Measurements from ENCODE around the gene SCN4A.

Gene SCN4A

GRCh38 chr17:63991611-63992010 lies 18.9 kb upstream of the SCN4A start:
- Histone ChIP-seq H3K79me2 (ENCODE audit: insufficient read depth, low read length) (no peaks in the 10 kb centered on the region), H3K4me1 (ENCODE audit: insufficient read depth, low read length, severe bottlenecking) (peaks cover 7% of the 10 kb centered on the region), H3K9me2 (ENCODE audit: low read depth, low read length) (no peaks in the 10 kb centered on the region), H3K9ac (ENCODE audit: low read length) (no peak overlapping the region), H3F3A (ENCODE audit: insufficient read depth, low read length) (no peaks in the 10 kb centered on the region), H3K27ac (ENCODE audit: low read depth, low read length, poor library complexity, severe bottlenecking) (no peak overlapping the region), H3K9me3 (ENCODE audit: low read length) (no peaks in the 10 kb centered on the region), H3K4me3 (ENCODE audit: low read depth, low read length, poor library complexity, severe bottlenecking) (no peak overlapping the region), H3K36me3 (ENCODE audit: insufficient read depth, low read length) (no peaks in the 10 kb centered on the region), H2AFZ (ENCODE audit: low read length) (no peak overlapping the region), H3K27me3 (ENCODE audit: insufficient read depth, low read length) (peaks cover 3% of the 10 kb centered on the region; the same call in 1 of the 2 replicates), H3K4me2 (ENCODE audit: low read length) (no peak overlapping the region), H4K20me1 (ENCODE audit: insufficient read depth, low read length) (no peaks in the 10 kb centered on the region)
- TF ChIP-seq, protein P1, sequence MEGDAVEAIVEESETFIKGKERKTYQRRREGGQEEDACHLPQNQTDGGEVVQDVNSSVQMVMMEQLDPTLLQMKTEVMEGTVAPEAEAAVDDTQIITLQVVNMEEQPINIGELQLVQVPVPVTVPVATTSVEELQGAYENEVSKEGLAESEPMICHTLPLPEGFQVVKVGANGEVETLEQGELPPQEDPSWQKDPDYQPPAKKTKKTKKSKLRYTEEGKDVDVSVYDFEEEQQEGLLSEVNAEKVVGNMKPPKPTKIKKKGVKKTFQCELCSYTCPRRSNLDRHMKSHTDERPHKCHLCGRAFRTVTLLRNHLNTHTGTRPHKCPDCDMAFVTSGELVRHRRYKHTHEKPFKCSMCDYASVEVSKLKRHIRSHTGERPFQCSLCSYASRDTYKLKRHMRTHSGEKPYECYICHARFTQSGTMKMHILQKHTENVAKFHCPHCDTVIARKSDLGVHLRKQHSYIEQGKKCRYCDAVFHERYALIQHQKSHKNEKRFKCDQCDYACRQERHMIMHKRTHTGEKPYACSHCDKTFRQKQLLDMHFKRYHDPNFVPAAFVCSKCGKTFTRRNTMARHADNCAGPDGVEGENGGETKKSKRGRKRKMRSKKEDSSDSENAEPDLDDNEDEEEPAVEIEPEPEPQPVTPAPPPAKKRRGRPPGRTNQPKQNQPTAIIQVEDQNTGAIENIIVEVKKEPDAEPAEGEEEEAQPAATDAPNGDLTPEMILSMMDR (IDR thresholded peaks at IDR 0.05; ENCODE audit: low read length) = no peak
- no peak for TF ChIP-seq EZH2 (IDR thresholded peaks at IDR 0.05; ENCODE audit: borderline replicate concordance, low read length)

DNA sequence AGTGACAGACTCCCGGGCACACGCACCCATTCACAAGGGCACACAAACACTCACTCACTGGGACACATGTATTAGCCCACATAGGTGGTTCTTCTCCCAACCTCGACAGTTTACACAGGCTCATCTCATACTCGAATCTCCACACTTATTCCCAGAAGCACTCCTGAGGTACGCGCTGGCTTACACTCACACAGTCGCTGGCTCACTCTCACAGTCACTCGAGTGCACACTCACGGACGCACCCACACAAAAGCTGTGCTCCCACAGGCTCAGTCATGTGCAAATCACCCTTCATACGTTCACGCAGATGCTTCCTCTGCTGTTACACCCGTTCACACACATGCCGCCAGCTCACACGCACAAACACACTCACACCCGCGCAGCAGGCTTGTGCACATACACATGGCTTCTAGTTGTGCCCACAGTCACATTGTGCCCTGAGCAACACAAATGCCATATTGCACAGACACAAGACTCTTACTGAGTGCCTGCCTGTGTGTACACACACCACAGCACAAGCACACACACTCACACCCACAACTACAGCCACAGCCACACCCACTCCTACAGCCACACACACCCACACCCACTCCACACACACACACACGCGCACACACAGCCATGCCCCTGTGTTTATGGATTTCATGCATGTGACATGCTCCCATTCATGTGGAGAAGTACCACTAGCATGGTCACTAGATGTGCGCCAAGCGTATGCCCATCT lies 17.1 kb upstream of the SCN4A start:
- no peak overlapping the region for H3K4me3 ChIP-seq (ENCODE audit: low read depth, low read length, poor library complexity, severe bottlenecking)
- peaks cover 7% of the 10 kb centered on the region for H3K4me1 ChIP-seq (ENCODE audit: insufficient read depth, low read length, severe bottlenecking)
- no peaks in the 10 kb centered on the region for H3K9me3 ChIP-seq (ENCODE audit: low read length)
- H3K4me2 ChIP-seq (ENCODE audit: low read length) = no peak overlapping the region
- no peaks in the 10 kb centered on the region; the same call in 1 of the 2 replicates for H3K27me3 ChIP-seq (ENCODE audit: insufficient read depth, low read length)
- no peak overlapping the region for H3K9ac ChIP-seq (ENCODE audit: low read length)
- H3K36me3 ChIP-seq (ENCODE audit: insufficient read depth, low read length) = no peaks in the 10 kb centered on the region
- TF ChIP-seq, protein P1 (IDR thresholded peaks at IDR 0.05; ENCODE audit: low read length) = no peak
- TF ChIP-seq EZH2 (IDR thresholded peaks at IDR 0.05; ENCODE audit: borderline replicate concordance, low read length) = no peak
- no peaks in the 10 kb centered on the region for H4K20me1 ChIP-seq (ENCODE audit: insufficient read depth, low read length)
- H3K79me2 ChIP-seq (ENCODE audit: insufficient read depth, low read length) = no peaks in the 10 kb centered on the region
- no peaks in the 10 kb centered on the region for H3K9me2 ChIP-seq (ENCODE audit: low read depth, low read length)
- H3F3A ChIP-seq (ENCODE audit: insufficient read depth, low read length) = no peaks in the 10 kb centered on the region
- no peak overlapping the region for H2AFZ ChIP-seq (ENCODE audit: low read length)
- no peak overlapping the region for H3K27ac ChIP-seq (ENCODE audit: low read depth, low read length, poor library complexity, severe bottlenecking)

DNA sequence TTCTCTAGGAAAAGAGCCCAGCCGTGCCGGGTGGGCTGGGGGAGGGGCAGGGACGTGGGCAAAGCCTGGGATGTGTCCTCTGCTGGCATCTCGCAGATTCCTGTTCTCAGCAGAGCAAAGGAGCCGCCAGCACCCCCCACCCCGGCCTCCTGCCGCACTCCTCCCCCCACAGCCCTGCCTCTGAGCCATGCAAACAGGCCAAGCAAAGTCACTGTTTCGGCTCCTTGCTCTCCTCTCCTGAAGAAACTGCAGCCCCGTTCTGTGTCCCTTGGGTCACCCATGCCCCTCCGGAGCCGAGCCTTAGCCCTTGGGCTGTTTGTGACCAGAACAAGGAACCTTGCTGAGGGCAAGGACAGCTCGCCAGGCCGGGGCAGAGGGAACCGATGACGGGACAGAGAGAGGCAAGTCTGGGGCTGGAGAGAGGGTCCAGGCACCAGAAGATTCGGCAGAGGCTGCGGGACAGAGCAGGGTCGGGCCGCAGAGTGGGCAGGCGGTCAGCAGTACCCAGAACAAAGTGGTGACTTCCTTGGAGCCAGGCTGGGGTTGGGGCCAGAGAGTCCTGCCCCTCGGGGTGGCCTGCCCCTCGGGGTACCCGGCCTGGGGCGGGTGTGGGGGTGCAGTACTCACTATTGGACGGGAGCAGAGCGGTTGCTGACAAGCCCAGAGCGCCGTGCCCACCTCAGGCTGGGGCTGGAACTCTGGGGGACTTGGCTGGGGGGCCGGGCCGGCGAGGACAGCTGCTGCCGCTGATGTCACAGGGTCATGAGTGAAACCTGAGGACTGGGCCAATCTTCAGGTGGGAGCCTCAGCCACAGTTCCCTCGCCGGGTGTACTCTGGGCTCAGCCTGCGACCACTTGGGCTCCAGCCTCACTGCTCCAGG lies 16.3 kb upstream of the SCN4A start:
- H3K4me1 ChIP-seq (ENCODE audit: insufficient read depth, low read length, severe bottlenecking) = peaks cover 7% of the 10 kb centered on the region
- no peak overlapping the region for H2AFZ ChIP-seq (ENCODE audit: low read length)
- H3K79me2 ChIP-seq (ENCODE audit: insufficient read depth, low read length) = no peaks in the 10 kb centered on the region
- H3K9me3 ChIP-seq (ENCODE audit: low read length) = no peaks in the 10 kb centered on the region
- H3F3A ChIP-seq (ENCODE audit: insufficient read depth, low read length) = no peaks in the 10 kb centered on the region
- no peak overlapping the region for H3K4me2 ChIP-seq (ENCODE audit: low read length)
- no peak overlapping the region for H3K4me3 ChIP-seq (ENCODE audit: low read depth, low read length, poor library complexity, severe bottlenecking)
- H3K9ac ChIP-seq (ENCODE audit: low read length) = no peak overlapping the region
- no peaks in the 10 kb centered on the region for H4K20me1 ChIP-seq (ENCODE audit: insufficient read depth, low read length)
- TF ChIP-seq EZH2 (IDR thresholded peaks at IDR 0.05; ENCODE audit: borderline replicate concordance, low read length) = no peak
- TF ChIP-seq, protein P1 (IDR thresholded peaks at IDR 0.05; ENCODE audit: low read length) = no peak
- H3K36me3 ChIP-seq (ENCODE audit: insufficient read depth, low read length) = no peaks in the 10 kb centered on the region
- H3K27ac ChIP-seq (ENCODE audit: low read depth, low read length, poor library complexity, severe bottlenecking) = no peak overlapping the region
- H3K27me3 ChIP-seq (ENCODE audit: insufficient read depth, low read length) = no peaks in the 10 kb centered on the region; the same call in 1 of the 2 replicates
- H3K9me2 ChIP-seq (ENCODE audit: low read depth, low read length) = no peaks in the 10 kb centered on the region

Measured in OCI-LY1 (cell line).